Psoas muscle (tissue), 8 donors: ENCODE results near the gene ARAP2. TPM values are rescaled to one million over a fixed set of nuclear protein-coding genes. Genes with fewer than 3 reads are reported as not detected.

ENCODE experiments used
- ATAC-seq, 4 donors: fragments of 200-7000 bp; cut with Tn5 transposase; one replicate each; pipeline ENCODE4 v1.9.1; 2020; ENCODE audit warnings: moderate library complexity in 3 of 4, mild to moderate bottlenecking in 2 of 4
- DNase-seq, 2 donors: peaks; one replicate each; pipeline ENCODE4 v3.0.0-alpha.2; 2020
- H3K27ac ChIP-seq: fragments of 200-600 bp; one replicate; pipeline ENCODE4 v1.8.0; 2022
- H3K27me3 ChIP-seq, 3 donors: fragments of 200-600 bp in 1 of 3; one replicate each; pipeline versions ENCODE4 v1.6.1 to v1.8.0; 2013 to 2022; ENCODE audit warnings: low read length in 2 of 3, mild to moderate bottlenecking in 2 of 3, moderate library complexity in 1 of 3; ENCODE audit not compliant: insufficient read depth in 3 of 3
- H3K36me3 ChIP-seq, 2 donors: fragments of 200-600 bp in 1 of 2; one replicate each; pipeline versions ENCODE4 v1.6.1 to v1.8.0; 2013 to 2022; ENCODE audit warnings: low read depth in 1 of 2, mild to moderate bottlenecking in 1 of 2, moderate library complexity in 1 of 2; ENCODE audit not compliant: insufficient read depth in 1 of 2
- H3K4me1 ChIP-seq: fragments of 200-600 bp; one replicate; pipeline ENCODE4 v1.8.0; 2022
- H3K4me3 ChIP-seq: fragments of 200-600 bp; one replicate; pipeline ENCODE4 v1.8.0; 2022; ENCODE audit warnings: mild to moderate bottlenecking
- H3K9me3 ChIP-seq: fragments of 200-600 bp; one replicate; pipeline ENCODE4 v1.8.0; 2022
- CTCF ChIP-seq: fragments of 200-600 bp; IDR thresholded peaks from one replicate; pipeline ENCODE4 v1.8.0; 2022; ENCODE audit warnings: antibody characterized with exemption
- WGBS, 3 donors: extraction: QIAGEN DNeasy Blood & Tissue Kit; methylation state at CpG; one replicate each; pipeline versions ENCODE4 v1.1.6 to v1.1.7; 2013; 5-methylcytosine and 5-hydroxymethylcytosine counted together
- intact Hi-C, 2 donors: fragments of 100-400 bp; cut with DNase I; formaldehyde crosslinking; loops; one replicate each; pipeline versions ENCODE4 v1.11.0 to v1.14.2; 2022
- polyA plus RNA-seq, 3 donors: library from polyadenylated mRNA; stranded (reverse); fragments of 200-250 nt; gene quantifications; one replicate each; pipeline ENCODE4 v1.2.3, GENCODE V29; 2013
- total RNA-seq, 4 donors: library from RNA; stranded (reverse); fragmentation: NEBNext Ultra II Directional in 2 of 4; extraction: Animal tissue kit (Norgen Biotek cat#: 25700) in 2 of 4; gene quantifications; one replicate each; pipeline versions ENCODE4 v1.2.1 to v1.2.4, GENCODE V29; 2021 to 2023
- donor health status: healthy with polysubstance abuse.
- donor health status: DM: no; HTN: no; CAD: no; lungs with moderate emphysema.
- donor health status: Bipolar disorder and iron deficiency.
- donor health status: healthy.
- donor health status: DM: yes; HTN: yes; CAD: no.
- donor health status: DM: no; HTN: no; CAD: no.
- donor health status: DM: no; HTN: no; CAD: no.
- donor health status: DM: yes; HTN: yes; CAD: no.

The ARAP2 gene
- total and polyA plus RNA-seq, 7 donors = 0.11 to 2.7 (median 1.4) TPM

GRCh38 chr4:36178484-36178883 is 65.8 kb downstream of the ARAP2 start:
- Histone ChIP-seq H3K27ac (no peak overlapping the region), H3K27me3 (no peaks in the 10 kb centered on the region), H3K4me1 (no peaks in the 10 kb centered on the region), H3K9me3 (no peaks in the 10 kb centered on the region), H3K36me3 (no peaks in the 10 kb centered on the region), H3K4me3 (no peak overlapping the region)
- ATAC-seq = no peak
- DNase-seq = no peak
- intact Hi-C loops = no loop called here
- TF ChIP-seq CTCF = no peak
- WGBS, 3 donors = 55 to 58% (median 55%) methylated on average over 3 of the region's 3 CpGs

GRCh38 chr4:36177946-36178345 is 66.4 kb downstream of the ARAP2 start:
- H3K27me3 ChIP-seq = no peaks in the 10 kb centered on the region
- no peak for TF ChIP-seq CTCF
- 36 to 54% (median 49%) methylated on average over 1 of the region's 1 CpG for WGBS, 3 donors
- no peak overlapping the region for H3K27ac ChIP-seq
- H3K9me3 ChIP-seq = no peaks in the 10 kb centered on the region
- no peak overlapping the region for H3K4me3 ChIP-seq
- no peaks in the 10 kb centered on the region for H3K4me1 ChIP-seq
- DNase-seq (no peak), ATAC-seq (no peak)
- intact Hi-C loops = no loop called here
- no peaks in the 10 kb centered on the region for H3K36me3 ChIP-seq

- ATAC-seq (no peak), DNase-seq (no peak)
- no peak overlapping the region for H3K27ac ChIP-seq
- H3K4me1 ChIP-seq = no peaks in the 10 kb centered on the region
- intact Hi-C loops = no loop called here
- TF ChIP-seq CTCF = no peak
- H3K27me3 ChIP-seq = no peaks in the 10 kb centered on the region
- no peaks in the 10 kb centered on the region for H3K9me3 ChIP-seq
- H3K36me3 ChIP-seq = no peaks in the 10 kb centered on the region
- no peak overlapping the region for H3K4me3 ChIP-seq
Observed at GRCh38 chr4:36174570-36174969, 69.7 kb downstream of the ARAP2 start.

GRCh38 chr4:36173905-36174304 is 70.4 kb downstream of the ARAP2 start:
- no peak for TF ChIP-seq CTCF
- DNase-seq (no peak), ATAC-seq (no peak)
- Histone ChIP-seq H3K27ac (no peak overlapping the region), H3K4me3 (no peak overlapping the region), H3K4me1 (no peaks in the 10 kb centered on the region), H3K27me3 (no peaks in the 10 kb centered on the region), H3K9me3 (no peaks in the 10 kb centered on the region), H3K36me3 (no peaks in the 10 kb centered on the region)
- intact Hi-C loops = no loop called here

GRCh38 chr4:36172656-36173055 is 71.7 kb downstream of the ARAP2 start:
- intact Hi-C loops = no loop called here
- no peaks in the 10 kb centered on the region for H3K36me3 ChIP-seq
- 25 to 28% (median 28%) methylated on average over 2 of the region's 2 CpGs for WGBS, 3 donors
- no peak overlapping the region for H3K4me3 ChIP-seq
- no peak for TF ChIP-seq CTCF
- H3K27ac ChIP-seq = no peak overlapping the region
- ATAC-seq (no peak), DNase-seq (no peak)
- no peaks in the 10 kb centered on the region for H3K27me3 ChIP-seq
- H3K4me1 ChIP-seq = no peaks in the 10 kb centered on the region
- no peaks in the 10 kb centered on the region for H3K9me3 ChIP-seq
